ENCODE measurements around the gene TMEM131L. TPM values are rescaled to one million over a fixed set of nuclear protein-coding genes. Genes with fewer than 3 reads are reported as not detected.

The TMEM131L gene
- polyA plus RNA-seq, 2 of the 4 experiments (the other 2 are of a cell fraction) = 3.4 to 5.0 TPM

DNA sequence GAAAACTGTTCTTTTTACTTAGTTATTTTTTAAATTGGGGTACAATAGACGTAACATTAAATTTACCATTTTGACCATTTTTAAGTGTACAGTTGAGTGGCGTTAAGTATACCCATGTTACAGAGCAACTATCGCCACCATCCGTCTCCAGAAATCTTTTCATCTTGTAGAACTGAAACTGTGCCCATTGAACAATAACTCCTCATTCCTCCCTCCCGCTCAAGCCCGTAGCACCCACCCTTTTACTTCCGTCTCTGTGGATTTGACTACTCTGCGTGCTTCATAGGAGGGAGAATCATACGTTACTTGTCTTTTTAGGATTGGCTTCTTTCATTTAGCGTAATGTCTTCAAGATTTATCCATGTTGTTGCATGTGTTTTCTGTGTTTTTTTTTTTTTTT lies 55.3 kb downstream of the TMEM131L start:
- no peak for DNase-seq (ENCODE audit: low read depth in 1 of 2, low spot score in 1 of 2)
- H3K4me1 ChIP-seq = peaks cover 10% of the 10 kb centered on the region; the same call in 1 of the 3 replicates

GRCh38 chr4:153521999-153522801 lies 56.0 kb downstream of the TMEM131L start:
- no peak for FAIRE-seq
- peaks cover 10% of the 10 kb centered on the region; the same call in 1 of the 3 replicates for H3K4me1 ChIP-seq
- POLR2A ChIA-PET = interaction anchor here (0.6 kb wide), 1 partner anchor 24 kb away, joined by 3 read pairs; no protein-coding TSS in a partner anchor

More for the DNA sequence above, 55.3 kb downstream of the TMEM131L start:
- ChIA-PET CTCF (no interaction called here), POLR2A (no interaction called here)
- TF ChIP-seq MYC (IDR thresholded peaks at IDR 0.05; ENCODE audit: borderline replicate concordance, low read length) (no peak), ZSCAN20 (CRISPR knock-in tag; IDR thresholded peaks at IDR 0.05) (no peak), ZC3H11A (IDR thresholded peaks at IDR 0.05) (no peak), ZFP36 (IDR thresholded peaks at IDR 0.05; ENCODE audit: borderline replicate concordance, partially characterized antibody) (no peak), CEBPB (IDR thresholded peaks at IDR 0.05) (no peak), HES2 (IDR thresholded peaks at IDR 0.05) (no peak), FOXS1 (CRISPR knock-in tag; IDR thresholded peaks at IDR 0.05) (no peak), EP300 (IDR thresholded peaks at IDR 0.05) (no peak)
- TF ChIP-seq, protein P1, sequence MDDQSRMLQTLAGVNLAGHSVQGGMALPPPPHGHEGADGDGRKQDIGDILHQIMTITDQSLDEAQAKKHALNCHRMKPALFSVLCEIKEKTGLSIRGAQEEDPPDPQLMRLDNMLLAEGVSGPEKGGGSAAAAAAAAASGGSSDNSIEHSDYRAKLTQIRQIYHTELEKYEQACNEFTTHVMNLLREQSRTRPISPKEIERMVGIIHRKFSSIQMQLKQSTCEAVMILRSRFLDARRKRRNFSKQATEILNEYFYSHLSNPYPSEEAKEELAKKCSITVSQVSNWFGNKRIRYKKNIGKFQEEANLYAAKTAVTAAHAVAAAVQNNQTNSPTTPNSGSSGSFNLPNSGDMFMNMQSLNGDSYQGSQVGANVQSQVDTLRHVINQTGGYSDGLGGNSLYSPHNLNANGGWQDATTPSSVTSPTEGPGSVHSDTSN (IDR thresholded peaks at IDR 0.05) = no peak
- no peak overlapping the region for H3K4me3 ChIP-seq
- FAIRE-seq (no peak), ATAC-seq (no peak)
- no peak overlapping the region for H3K4me2 ChIP-seq
- H3K27ac ChIP-seq = no peak overlapping the region
- 97% methylated on average over 10 of the region's 10 CpGs for whole genome bisulfite sequencing (ENCODE audit: missing lambda C conversion rate)
- no peaks in the 10 kb centered on the region for H3K9me3 ChIP-seq

DNA sequence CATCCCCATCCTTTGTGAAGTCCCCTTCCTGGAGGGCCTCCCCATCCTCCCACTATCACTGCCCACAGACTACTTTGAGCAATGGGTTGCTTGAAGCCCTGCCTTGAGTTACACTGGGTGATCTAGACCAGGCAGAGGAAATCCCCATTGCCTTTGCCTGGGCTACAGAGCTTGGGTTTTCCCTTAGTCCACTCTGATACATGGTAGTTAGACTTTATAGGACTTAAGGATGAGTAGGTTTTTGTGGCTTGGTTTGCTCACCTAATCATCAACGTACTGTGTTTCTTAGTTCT lies 56.6 kb downstream of the TMEM131L start:
- H3K27ac ChIP-seq = no peak overlapping the region
- WGBS (ENCODE audit: missing lambda C conversion rate) = 59% methylated on average over 1 of the region's 1 CpG
- TF ChIP-seq CBX2 (IDR thresholded peaks at IDR 0.05; ENCODE audit: borderline replicate concordance, low read depth) = no peak
- TF ChIP-seq KDM5A (IDR thresholded peaks at IDR 0.05) = no peak
- no peak for TF ChIP-seq MAX (IDR thresholded peaks at IDR 0.05)
- no peak for TF ChIP-seq POLR2A (IDR thresholded peaks at IDR 0.05; ENCODE audit: low read length)
- no peak for TF ChIP-seq TFCP2L1 (CRISPR knock-in tag; IDR thresholded peaks at IDR 0.05)
- TF ChIP-seq MAZ (IDR thresholded peaks at IDR 0.05; ENCODE audit: borderline replicate concordance, low read depth, low read length) = no peak
- no peak for TF ChIP-seq NR3C1 (IDR thresholded peaks at IDR 0.05)
- no peak for TF ChIP-seq FOSL2 (IDR thresholded peaks at IDR 0.05)
- no peak for TF ChIP-seq FOSL2 (CRISPR knock-in tag; IDR thresholded peaks at IDR 0.05)
- no peak for TF ChIP-seq CBX8 (IDR thresholded peaks at IDR 0.05)
- TF ChIP-seq SREBF2 (IDR thresholded peaks at IDR 0.05) = no peak
- TF ChIP-seq CEBPB (IDR thresholded peaks at IDR 0.05) = no peak
- no peak for TF ChIP-seq ZFP36 (IDR thresholded peaks at IDR 0.05; ENCODE audit: borderline replicate concordance, partially characterized antibody)
- no peak for TF ChIP-seq POLR2AphosphoS2 (conservative IDR thresholded peaks at IDR 0.05; ENCODE audit: low read length)
- TF ChIP-seq PHF8 (IDR thresholded peaks at IDR 0.05; ENCODE audit: borderline replicate concordance, low read depth) = no peak
- no peak for TF ChIP-seq EHMT2 (IDR thresholded peaks at IDR 0.05; ENCODE audit: low read depth)
- peaks cover 10% of the 10 kb centered on the region; the same call in 1 of the 3 replicates for H3K4me1 ChIP-seq
- no peak overlapping the region for H3K4me3 ChIP-seq
- H3K9me3 ChIP-seq = no peaks in the 10 kb centered on the region
- ChIA-PET CTCF (interaction anchor here (1.7 kb wide), 1 partner anchor 56 kb away, joined by 4 read pairs; the partner anchor contains the start of gene TMEM131L), POLR2A (no interaction called here)
- no peak for DNase-seq (ENCODE audit: low read depth in 1 of 2, low spot score in 1 of 2)
- no peak for FAIRE-seq
- ATAC-seq = no peak
- H3K4me2 ChIP-seq = no peak overlapping the region

More at GRCh38 chr4:153521999-153522801, 56.0 kb downstream of the TMEM131L start:
- 87% methylated on average over 17 of the region's 17 CpGs for WGBS (ENCODE audit: missing lambda C conversion rate)
- Histone ChIP-seq H3K4me2 (no peak overlapping the region), H3K27ac (no peak overlapping the region), H3K9me3 (no peaks in the 10 kb centered on the region), H3K4me3 (no peak overlapping the region)
- CTCF ChIA-PET = no interaction called here
- ATAC-seq (no peak), DNase-seq (ENCODE audit: low read depth in 1 of 2, low spot score in 1 of 2) (no peak)
- TF ChIP-seq CHD4 (IDR thresholded peaks at IDR 0.05; ENCODE audit: borderline replicate concordance) = no peak
- no peak for TF ChIP-seq NFE2L2 (conservative IDR thresholded peaks at IDR 0.05; ENCODE audit: low read length)
- TF ChIP-seq SMC3 (IDR thresholded peaks at IDR 0.05) = no peak
- no peak for TF ChIP-seq CHD2 (IDR thresholded peaks at IDR 0.05; ENCODE audit: low read length, partially characterized antibody)
- TF ChIP-seq HOXB13 (CRISPR knock-in tag; IDR thresholded peaks at IDR 0.05; ENCODE audit: low read depth) = no peak
- TF ChIP-seq BCL3 (IDR thresholded peaks at IDR 0.05) = no peak
- no peak for TF ChIP-seq HOXB5 (CRISPR knock-in tag; IDR thresholded peaks at IDR 0.05)
- TF ChIP-seq NR3C1 (IDR thresholded peaks at IDR 0.05) = no peak
- TF ChIP-seq MAZ (IDR thresholded peaks at IDR 0.05; ENCODE audit: borderline replicate concordance, low read depth, low read length) = no peak
- TF ChIP-seq ZC3H11A (IDR thresholded peaks at IDR 0.05) = no peak
- TF ChIP-seq EHMT2 (IDR thresholded peaks at IDR 0.05; ENCODE audit: low read depth) = no peak
- no peak for TF ChIP-seq RARB (CRISPR knock-in tag; IDR thresholded peaks at IDR 0.05)
- no peak for TF ChIP-seq TFCP2L1 (CRISPR knock-in tag; IDR thresholded peaks at IDR 0.05)
- TF ChIP-seq, protein P2, sequence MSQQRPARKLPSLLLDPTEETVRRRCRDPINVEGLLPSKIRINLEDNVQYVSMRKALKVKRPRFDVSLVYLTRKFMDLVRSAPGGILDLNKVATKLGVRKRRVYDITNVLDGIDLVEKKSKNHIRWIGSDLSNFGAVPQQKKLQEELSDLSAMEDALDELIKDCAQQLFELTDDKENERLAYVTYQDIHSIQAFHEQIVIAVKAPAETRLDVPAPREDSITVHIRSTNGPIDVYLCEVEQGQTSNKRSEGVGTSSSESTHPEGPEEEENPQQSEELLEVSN (IDR thresholded peaks at IDR 0.05; ENCODE audit: borderline replicate concordance, low read depth) = no peak
- no peak for TF ChIP-seq EP300 (IDR thresholded peaks at IDR 0.05)

Data from A549 (cell line).